GM19467 (cell line): ENCODE measurements around the gene PCBP3.
"Not testable (repeated sequence)": the region's sequence is repeated elsewhere in the genome, so short reads cannot be mapped to it uniquely, and the experiment has no call there.

Experiments
- ATAC-seq: cut with Tn5 transposase; IDR thresholded peaks from one replicate; pipeline ENCODE4 v1.9.1; 2021; ENCODE audit warnings: mild to moderate bottlenecking, moderate library complexity; ENCODE audit not compliant: unreplicated experiment

Gene PCBP3

DNA sequence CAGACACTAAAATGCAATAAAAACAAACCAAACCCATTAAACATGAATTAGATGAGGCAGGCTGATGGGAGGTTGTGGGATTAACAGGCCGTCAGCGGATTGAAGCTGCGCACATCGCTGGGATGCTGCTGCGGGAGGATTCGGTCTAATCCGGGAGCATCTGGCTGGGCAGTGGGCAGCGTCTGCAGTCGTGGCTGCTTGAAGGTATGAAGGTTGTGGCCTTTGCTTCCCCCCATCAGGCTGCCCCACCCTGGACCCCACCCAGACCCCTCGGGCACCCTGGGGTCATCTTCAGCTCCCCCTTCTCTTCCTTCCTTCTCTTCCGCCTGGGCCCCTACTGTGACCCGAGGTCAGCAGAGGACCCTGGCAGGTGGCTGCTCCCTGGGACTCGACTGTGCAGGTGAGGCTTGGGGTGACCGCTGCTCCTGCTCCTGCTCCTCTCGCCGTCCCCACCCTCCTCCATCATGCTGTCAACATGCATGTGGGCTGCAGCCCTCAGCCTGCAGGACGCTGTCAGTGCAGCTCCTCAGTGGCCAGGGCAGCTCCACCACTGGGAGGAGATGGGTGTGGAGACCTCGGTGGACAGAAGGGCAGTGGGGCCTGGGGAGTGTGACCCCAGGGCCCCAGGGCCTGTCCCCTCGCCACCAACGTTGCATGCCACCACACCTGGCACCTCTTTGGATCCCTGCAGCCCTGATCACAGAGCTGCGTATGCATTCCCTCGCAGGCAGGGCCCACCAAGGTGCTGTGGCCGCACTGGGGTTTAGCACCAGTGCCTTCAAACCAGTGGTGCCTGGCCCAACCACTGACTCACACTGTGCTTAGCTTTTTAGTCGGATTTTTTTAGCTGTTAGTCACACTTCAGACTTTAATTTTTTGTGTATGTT, 225.8 kb downstream of the PCBP3 start:
- no peak for ATAC-seq

DNA sequence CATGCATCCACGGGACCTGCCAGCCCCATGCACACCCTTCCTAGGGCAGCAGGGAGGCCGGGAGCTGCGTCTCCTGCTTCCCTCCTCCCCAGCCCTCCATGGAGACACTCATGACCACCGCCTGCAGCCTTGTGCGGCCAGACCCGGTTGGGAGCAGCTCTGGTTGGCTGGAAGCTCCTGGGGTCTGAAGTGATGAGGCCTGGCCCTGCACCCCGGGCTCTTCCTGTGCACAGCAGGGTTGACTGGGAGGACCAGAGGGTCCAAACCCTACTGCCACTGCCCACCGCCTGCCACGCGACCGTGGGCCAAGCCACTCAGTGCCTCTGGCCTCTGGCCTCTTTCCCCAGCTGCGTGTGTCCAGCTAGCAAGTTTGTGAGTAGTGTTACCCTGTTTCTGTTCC, 226.9 kb downstream of the PCBP3 start:
- no peak for ATAC-seq

DNA sequence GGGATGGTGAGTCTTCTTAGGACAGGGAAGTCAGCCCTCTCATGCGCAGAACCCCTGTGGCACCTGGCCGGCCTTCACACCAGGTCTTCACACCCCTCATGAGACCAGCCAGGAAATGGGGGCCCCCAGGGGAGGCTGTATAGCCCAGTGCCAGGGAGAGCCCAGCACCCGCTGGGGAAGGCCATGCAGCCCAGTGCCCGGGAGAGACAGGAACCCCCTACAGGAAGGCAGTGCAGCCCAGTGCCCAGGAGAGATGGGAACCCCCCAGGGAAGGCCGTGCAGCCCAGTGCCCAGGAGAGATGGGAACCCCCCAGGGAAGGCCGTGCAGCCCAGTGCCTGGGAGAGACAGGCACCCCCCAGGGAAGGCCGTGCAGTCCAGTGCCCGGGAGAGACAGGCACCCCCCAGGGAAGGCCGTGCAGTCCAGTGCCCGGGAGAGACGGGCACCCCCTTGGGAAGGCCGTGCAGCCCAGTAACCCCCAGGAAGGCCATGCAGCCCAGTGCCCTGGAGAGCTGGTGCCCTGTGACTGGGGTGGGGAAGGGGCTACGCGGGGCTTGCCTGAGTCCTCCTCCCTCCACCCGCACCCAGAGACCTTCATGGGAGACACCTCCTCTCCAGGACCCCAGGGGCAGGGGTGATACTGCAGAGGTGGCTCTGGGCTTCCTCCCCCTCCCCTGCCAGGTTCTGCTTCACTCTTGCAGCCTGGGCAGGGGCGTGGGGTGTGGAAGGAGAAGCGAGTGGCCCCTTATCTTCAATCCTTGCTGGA, 227.5 kb downstream of the PCBP3 start:
- ATAC-seq: no peak

DNA sequence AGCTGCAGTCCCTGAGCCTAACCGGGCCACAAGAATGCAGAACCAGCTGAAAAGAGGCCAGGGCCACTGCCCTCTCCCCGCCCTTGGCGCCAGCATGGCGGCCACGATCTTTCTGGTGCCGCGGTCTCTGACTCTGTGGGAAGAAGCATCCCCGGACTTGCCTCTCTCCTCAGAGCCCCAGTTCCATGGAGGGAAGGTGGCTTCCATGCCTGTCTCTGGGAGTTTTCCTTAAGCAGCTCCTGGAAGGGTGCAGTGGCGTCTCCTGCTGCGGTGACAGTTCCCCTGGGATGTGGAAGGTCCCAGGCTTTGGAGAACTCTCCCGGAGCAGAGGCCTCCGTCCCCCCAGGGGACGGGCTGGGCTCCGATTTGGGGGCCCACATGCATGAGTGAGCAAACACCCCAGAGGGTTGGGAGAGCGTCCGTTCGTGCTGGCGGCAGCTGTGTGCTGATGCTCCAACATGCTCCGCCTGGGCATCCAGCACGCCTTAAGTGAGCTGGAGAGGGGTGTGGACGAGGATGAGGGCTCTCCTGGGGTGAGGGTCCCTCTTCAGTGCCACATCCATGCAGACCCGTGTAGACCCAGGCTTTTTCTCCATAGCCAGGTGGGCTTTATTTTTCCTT, 228.2 kb downstream of the PCBP3 start:
- ATAC-seq: no peak

DNA sequence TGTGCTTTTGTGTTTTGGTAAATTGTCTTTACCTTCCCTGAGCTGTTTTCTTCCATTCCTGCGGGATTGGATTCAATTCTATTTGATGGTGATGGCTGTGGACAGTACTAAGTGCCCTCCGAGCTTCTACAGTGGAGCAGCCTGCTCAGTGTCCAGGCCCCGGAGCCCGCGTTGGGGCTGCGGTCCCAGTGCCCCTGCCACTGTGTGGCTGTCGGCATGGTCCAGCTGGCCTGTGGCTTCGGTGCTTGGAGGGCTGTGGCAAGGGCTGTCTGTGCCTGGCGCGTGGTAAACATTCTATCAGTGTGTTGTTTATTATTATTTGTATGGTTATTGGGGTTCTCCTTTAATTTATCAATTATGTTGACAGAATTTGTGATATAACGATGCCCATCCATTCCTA, 228.9 kb downstream of the PCBP3 start:
- ATAC-seq: no peak

DNA sequence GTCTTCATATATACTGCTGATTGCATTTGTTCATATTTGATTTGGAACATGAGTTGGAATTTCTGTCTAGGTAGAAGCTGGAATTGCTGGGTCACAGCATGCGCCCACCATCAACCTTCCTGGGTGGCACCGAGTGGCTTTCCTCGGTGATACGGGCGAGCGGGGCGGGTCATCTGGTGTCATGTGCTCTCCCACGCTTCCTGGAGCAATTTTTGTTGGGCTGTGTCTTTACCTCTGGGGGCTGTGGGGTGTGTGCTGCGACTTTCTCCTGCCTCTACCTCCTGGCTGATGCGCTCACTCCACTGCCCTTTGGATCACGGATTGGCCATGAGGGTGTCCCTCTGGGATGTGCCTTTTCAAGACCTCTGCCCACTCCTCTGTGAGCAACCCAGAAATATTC, 229.4 kb downstream of the PCBP3 start:
- no peak for ATAC-seq

DNA sequence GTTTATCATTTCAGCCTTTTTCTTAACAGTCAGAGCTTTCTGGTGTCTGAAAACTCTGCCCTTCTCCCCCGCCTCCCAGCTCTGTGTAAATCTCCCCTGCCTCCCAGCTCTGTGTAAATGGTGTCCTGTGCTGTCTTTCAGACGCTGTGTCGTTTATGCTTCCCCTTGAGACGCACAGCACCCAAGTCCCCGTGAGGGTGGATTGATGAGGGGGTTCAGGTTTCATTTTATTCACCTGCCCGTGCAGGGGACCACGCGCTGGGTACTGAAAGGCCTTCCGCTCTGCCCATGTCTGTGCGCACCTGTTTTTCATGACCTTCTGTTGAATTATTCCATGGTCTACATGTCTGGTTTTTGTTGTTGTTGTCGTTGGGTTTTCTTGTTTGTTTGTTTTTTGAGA, 229.9 kb downstream of the PCBP3 start:
- ATAC-seq: no peak

DNA sequence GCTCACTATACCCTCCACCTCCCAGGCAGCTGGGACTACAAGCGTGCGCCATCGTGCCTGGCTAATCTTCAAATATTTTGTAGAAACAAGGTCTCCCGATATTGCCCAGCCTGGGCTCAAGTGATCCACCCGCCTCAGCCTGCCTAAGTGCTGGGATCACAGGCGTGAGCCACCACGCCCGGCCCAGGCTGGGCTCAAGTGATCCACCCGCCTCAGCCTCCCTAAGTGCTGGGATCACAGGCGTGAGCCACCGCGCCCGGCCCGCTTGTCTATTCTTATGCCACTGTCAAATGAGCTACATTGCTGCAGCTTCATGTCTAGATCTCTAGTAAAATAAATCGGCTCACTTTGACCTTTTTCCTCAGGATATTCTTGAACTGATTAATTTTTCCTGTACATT, 230.3 kb downstream of the PCBP3 start:
- no peak for ATAC-seq

DNA sequence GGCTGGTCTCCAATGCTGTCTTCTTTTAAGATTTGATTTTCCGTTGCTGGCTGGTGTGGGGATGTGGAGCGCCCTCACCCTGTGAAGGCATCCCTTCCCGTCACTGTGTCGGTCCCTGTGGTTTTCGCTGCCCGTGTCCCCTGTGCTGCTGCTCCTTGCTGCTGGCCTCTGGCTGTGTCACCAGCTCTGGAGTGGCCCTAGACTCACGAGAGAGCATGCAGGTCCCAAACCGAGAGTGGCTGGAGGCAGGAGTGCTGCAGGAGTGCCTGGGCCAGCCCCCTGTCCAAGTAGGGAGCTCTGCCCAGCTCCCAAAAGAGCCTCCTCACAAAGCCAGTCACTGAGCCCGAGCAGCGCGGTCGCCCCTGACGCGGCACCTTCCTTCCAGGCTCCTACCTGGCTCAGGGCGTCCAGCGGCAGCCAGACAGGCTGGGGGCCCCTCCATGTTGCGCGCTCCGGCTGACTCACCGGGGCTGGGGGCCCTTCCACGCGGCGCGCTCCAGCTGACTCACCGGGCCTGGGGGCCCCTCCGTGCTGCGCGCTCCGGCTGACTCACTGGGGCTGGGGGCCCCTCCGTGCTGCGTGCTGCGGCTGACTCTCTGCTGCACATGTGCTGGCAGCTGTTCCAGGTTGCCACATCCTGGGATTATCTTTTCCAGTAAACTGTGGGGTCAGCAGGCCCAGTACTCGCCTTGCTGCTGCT, 231.3 kb downstream of the PCBP3 start:
- ATAC-seq: no peak

DNA sequence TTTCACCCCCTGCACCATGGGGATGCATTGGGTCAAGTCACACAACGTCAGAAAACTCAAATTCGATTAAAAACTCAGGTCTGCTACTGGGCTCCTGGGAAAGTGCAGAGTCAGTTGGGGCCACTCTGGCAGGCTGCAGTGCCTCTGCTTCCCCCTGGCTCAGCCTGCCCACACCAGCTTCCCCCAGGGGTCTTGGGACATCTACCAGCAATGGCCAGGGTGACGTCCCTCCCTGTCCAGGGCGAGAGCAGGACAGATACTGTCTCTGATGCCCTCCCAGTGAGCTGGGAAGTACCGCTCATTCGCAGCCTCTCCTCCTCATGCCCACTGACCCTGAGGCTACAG, 231.9 kb downstream of the PCBP3 start:
- no peak for ATAC-seq

DNA sequence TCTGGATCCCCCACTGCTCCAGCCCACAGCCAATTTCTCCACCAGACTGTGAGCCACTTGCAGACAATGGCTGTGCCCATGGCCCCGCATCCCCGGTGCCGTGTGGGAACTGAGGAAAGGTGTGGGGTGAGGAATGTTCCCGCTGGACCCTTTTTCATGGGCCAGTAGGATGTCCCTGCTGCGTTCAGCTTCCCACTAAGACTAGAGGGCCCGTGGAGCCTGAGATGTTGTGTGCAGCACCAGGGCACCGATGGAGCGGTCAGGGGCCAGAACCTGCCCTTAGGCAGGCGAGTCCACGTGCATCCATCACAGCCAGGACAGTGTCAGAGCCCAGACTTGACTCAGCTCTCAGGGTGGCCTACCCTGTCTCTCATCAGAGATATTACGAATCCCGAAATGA, 232.4 kb downstream of the PCBP3 start:
- ATAC-seq: no peak

DNA sequence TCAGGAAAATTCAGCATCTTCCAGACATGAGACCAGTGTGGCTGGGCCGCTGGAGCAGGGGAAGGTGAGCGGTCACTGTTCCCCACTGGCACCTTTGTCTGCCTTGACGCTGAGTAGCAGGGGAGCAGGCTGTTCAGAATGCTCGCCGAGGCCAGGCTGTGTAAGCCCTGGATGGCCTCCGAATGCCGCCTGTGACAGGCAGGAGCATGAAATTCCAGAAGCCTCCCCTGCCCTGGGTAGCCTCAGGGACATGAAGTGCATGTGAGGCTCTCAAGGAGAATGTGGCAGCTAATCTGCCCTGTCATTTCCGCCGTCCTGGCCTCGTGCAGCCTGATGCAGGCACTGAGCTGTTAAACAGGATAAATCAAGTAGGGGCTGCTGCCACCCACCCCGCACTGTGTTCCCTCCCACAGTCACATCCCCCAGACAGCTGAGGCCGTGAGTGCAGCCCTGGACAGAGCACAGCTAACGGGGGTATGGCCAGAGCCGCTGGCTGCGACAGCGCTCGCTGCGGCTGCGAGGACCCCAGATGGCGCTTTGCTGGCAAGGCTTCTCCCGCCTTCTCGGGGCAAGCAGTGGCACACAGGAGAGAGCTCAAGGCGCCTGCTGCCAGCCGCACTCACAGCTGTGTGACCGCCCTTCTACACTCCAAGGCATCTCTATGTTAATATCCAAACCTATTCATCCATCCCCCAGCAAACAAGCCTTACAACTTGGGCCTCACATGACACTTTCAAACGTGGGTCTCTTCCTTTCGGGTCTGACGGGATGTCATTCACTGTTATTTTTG, 233.1 kb downstream of the PCBP3 start:
- ATAC-seq: no peak

DNA sequence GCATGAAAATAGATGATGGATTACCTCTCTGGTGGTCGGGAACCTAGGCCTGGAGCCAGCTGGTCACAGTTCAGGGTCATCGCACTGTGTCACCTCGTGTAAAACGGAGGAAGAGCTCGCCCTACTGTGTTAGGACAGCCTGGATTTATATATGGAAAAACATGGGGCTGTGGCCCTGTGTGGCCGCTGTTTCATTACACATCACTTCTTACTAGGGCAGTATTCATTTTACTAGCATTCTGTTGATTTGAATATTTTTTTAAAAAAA, 233.6 kb downstream of the PCBP3 start:
- no peak for ATAC-seq

DNA sequence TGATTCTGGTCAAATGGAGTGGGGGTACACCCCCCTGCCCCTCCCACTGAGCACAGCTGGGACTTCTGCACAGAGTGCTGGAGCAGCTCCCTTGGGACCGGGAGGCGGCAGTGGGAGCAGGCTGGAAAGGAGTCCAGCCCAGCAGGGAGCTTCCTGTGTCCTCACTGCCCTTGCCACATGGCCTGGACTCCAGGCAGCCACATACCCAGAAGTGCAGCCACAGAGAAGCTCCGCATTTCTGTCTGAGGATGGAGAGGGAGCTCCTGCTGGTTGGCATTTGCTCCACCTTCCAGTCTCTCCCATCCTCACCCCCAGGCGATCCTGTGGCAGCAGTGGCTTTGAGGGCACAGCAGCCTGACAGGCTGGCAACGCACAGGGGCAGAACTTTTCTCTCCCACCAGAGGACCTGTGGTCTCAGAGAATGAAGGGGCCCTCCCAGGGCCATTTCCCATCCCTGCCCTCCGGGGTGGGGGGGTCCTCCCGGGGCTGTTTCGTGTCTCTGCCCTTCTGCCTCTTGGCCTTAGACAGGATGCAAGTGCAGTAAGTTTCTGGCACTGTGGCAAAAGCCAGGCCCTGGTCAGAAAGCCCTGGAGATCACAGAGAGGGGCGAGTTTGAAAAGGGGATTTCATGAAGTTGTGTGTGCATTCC, 234.4 kb downstream of the PCBP3 start:
- ATAC-seq: no peak

DNA sequence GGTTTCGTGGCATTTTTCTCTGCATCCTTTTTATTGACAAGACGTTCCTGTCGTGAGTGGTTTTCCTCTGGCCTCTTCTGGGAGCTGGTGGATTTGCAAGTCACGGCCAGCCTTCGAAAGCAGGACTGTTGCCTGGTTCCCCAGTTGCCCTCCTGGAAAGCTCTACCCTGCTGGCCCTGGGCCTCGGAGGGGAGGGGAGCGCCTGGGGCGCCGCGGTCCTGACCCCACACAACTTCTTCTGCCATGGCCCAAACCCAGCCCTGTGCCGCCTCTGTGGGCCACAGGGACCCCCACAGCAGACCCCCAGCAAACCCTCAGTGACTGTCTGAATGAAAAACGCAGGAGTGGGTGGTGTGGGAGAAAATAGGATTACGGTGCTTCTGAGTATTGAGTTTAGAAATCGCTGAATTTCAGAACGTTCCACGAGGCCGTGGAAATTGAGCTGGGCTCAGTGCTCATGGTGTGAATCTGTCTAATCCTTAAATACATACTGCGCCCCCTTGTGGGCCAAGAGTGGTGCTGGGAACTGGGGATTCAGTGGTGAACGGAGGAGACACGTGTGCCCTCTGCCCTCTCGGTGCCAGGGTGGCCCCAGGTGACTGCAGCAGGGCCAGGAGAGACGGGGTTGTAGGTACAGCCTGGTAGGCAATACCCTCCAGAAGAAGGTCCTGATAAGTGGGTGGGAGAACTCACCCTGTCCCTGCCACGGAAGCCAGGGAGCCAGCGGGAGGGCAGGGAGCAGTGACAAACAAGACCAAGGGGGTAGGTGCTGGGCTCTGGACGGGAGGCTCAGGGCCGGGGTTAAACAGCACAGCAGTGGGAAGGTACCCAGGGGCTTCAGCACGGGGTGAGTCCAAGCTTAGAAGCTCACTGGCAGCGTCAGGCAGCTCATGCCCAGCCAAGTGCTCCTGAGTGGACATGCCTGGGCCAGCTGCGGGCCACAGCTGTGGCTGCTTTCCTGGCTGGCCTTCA, 236.9 kb downstream of the PCBP3 start:
- ATAC-seq: no peak

DNA sequence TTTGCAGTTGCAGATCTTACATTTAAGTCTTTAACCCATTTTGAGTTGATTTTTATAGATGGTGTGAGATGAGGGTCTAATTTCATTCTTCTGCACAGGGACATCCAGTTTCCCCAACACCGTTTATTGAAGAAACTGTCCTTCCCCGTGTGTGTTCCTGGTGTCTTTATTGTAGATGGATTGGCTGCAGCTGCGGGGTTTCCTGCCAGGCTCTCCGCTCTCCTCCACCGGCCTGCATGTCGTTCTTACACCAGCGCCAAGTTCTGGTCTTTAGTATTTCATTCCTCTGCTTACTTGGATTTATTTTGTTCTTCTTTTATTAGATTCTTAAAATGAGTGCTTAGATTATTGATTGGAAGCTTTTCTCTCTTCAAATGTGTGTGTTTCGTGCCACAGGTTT, 239.1 kb downstream of the PCBP3 start:
- no peak for ATAC-seq

DNA sequence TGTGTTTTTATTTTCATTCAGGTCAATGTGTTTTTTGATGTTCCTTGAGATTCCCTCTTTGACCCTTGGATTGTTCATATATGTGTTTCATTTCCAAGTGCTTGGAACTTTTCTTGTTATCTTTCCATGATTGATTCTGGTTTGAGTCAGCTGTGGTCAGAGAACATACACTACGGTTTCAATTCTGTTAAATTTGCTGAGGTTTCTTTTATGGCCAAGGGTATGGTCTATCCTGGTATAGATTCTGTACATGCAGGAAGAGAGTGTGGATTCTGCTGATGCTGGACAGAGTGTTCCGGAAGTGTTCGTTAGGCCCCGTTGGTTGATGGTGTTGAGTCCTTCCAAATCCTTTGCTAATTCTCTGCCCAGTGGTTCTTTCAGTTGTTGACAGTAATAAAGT, 239.6 kb downstream of the PCBP3 start:
- ATAC-seq: no peak

DNA sequence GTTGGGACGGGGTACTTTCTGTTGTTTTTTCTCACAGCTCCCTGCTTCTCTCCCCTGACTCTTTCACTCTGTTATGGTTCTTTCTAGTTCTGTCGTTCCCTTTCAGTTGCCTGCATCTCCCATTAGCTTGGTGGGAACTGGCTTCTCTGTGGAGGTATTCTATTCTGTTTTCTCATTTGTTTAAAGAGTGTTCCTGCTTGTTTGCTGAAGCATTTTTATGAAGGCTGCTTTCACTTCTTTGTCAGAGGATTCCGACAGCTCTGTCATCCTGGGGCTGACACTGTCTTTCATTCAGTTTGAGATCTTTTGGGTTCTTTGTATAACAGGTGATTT, 242.0 kb downstream of the PCBP3 start:
- no peak for ATAC-seq

DNA sequence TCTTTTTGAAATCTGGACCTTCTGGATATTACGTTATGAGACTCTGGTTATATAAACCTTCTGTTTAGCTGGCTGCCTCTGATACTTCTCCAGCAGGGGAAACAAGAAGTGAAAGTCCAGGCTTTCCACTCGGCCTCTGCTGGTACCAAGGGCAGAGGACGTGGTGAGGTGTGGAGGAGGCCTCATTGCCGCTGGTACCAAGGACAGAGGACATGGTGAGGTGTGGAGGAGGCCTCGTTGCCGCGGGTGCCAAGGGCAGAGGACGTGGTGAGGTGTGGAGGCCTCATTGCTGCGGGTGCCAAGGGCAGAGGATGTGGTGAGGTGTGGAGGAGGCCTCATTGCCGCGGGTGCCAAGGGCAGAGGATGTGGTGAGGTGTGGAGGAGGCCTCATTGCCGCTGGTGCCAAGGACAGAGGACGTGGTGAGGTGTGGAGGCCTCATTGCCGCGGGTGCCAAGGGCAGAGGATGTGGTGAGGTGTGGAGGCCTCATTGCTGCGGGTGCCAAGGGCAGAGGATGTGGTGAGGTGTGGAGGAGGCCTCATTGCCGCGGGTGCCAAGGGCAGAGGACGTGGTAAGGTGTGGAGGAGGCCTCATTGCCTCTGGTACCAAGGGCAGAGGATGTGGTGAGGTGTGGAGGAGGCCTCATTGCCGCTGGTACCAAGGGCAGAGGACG, 242.5 kb downstream of the PCBP3 start:
- ATAC-seq: not testable (repeated sequence)
